WERI-Rb-1 (cell line): ENCODE results near the gene RERE.

Source experiments
- DNase-seq: peaks from one replicate; pipeline ENCODE4 v3.0.0-alpha.2; 2020
- H3K27ac ChIP-seq: fragments of 250-450 bp; sonication (Bioruptor Pico); 2 replicates; pipeline ENCODE4 v1.5.1; 2020; ENCODE audit warnings: mild to moderate bottlenecking, moderate library complexity
- H3K27me3 ChIP-seq: fragments of 250-450 bp; sonication (Bioruptor Pico); 2 replicates; pipeline ENCODE4 v1.5.1; 2021; ENCODE audit warnings: mild to moderate bottlenecking, low read depth, moderate library complexity; ENCODE audit not compliant: insufficient read depth, severe bottlenecking
- H3K36me3 ChIP-seq: fragments of 250-450 bp; sonication (Bioruptor Pico); 2 replicates; pipeline ENCODE4 v1.5.1; 2020; ENCODE audit warnings: mild to moderate bottlenecking, moderate library complexity
- H3K4me3 ChIP-seq: 2 replicates; pipeline ENCODE4 v1.5.1; 2011; ENCODE audit warnings: low read depth, mild to moderate bottlenecking, control low read depth, low read length
- H3K9me3 ChIP-seq: fragments of 250-450 bp; sonication (Bioruptor Pico); 2 replicates; pipeline ENCODE4 v1.5.1; 2021; ENCODE audit warnings: mild to moderate bottlenecking, moderate library complexity; ENCODE audit not compliant: severe bottlenecking
- TF ChIP-seq, protein P1 (sequence below): IDR thresholded peaks from 2 replicates; pipeline ENCODE4 v1.5.1; 2011; ENCODE audit warnings: low read depth, mild to moderate bottlenecking, control low read depth, inconsistent platforms, low read length

RERE gene

DNA sequence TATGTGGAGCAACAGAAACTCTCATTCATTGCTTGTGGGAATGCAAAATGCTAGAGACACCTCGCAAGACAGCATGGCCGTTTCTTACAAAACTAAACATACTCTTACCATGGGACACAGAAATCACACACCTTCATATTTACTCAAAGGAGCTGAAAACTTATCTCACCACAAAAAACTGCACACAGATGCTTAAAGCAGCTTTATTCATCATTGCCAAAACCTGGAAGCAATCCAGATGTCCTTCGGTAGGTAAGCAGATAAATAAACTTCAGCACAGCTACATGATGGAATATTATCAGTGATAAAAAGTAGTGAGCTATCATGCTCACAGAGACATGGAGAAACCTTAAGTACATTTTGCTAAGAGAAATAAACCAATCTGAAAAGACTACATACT is 124.3 kb downstream of the RERE start:
- H3K9me3 ChIP-seq: no peaks in the 10 kb centered on the region
- no peaks in the 10 kb centered on the region for H3K27me3 ChIP-seq
- no peak overlapping the region for H3K4me3 ChIP-seq
- TF ChIP-seq, protein P1, sequence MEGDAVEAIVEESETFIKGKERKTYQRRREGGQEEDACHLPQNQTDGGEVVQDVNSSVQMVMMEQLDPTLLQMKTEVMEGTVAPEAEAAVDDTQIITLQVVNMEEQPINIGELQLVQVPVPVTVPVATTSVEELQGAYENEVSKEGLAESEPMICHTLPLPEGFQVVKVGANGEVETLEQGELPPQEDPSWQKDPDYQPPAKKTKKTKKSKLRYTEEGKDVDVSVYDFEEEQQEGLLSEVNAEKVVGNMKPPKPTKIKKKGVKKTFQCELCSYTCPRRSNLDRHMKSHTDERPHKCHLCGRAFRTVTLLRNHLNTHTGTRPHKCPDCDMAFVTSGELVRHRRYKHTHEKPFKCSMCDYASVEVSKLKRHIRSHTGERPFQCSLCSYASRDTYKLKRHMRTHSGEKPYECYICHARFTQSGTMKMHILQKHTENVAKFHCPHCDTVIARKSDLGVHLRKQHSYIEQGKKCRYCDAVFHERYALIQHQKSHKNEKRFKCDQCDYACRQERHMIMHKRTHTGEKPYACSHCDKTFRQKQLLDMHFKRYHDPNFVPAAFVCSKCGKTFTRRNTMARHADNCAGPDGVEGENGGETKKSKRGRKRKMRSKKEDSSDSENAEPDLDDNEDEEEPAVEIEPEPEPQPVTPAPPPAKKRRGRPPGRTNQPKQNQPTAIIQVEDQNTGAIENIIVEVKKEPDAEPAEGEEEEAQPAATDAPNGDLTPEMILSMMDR: no peak
- no peak overlapping the region for H3K27ac ChIP-seq
- no peak for DNase-seq
- peaks cover 18% of the 10 kb centered on the region for H3K36me3 ChIP-seq

DNA sequence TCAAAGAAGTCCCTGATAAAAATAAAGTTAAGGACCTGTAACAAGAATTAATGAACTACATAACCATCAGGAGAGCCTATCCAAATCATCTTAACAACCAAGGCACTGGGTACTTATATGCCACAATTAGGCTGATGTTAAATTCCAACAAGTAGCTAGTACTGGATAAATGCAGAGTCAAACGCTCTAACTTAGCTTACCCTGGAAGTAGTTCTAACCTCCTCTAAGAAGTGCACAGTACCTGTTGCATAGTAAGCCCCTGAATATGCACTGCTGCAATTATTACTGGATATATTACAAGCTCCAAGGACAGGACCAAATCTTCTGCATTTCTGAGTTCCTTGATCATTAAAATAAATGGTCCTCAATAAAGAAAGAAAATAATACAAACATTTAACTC is 125.8 kb downstream of the RERE start:
- TF ChIP-seq, protein P1: no peak
- no peaks in the 10 kb centered on the region for H3K27me3 ChIP-seq
- peaks cover 18% of the 10 kb centered on the region for H3K36me3 ChIP-seq
- no peaks in the 10 kb centered on the region for H3K9me3 ChIP-seq
- H3K4me3 ChIP-seq: no peak overlapping the region
- DNase-seq: no peak
- no peak overlapping the region for H3K27ac ChIP-seq

DNA sequence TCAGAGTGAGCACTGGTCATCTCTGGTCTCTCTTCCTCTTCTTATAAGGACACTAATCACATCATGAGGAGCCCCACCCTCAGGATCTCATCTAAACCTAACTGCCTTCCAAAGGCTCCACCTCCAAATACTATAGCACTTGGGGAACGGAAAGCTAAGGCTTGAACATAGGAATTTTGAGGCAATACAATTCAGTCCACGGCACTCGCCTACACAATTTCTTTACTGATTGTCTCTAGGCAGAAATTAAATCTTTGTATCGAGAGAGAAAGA is 127.3 kb downstream of the RERE start:
- no peaks in the 10 kb centered on the region for H3K9me3 ChIP-seq

GRCh38 chr1:8689431-8690252 is 127.8 kb downstream of the RERE start:
- H3K9me3 ChIP-seq: no peaks in the 10 kb centered on the region
- H3K27me3 ChIP-seq: no peaks in the 10 kb centered on the region
- H3K36me3 ChIP-seq: peaks cover 15% of the 10 kb centered on the region
- DNase-seq: no peak
- H3K4me3 ChIP-seq: no peak overlapping the region
- TF ChIP-seq, protein P1: no peak
- H3K27ac ChIP-seq: 0 out of 2 replicates have a peak overlapping the region, but pooled peaks have one; percentile 4

More for the DNA sequence above, 127.3 kb downstream of the RERE start:
- no peak overlapping the region for H3K27ac ChIP-seq
- no peaks in the 10 kb centered on the region for H3K27me3 ChIP-seq
- H3K36me3 ChIP-seq: peaks cover 15% of the 10 kb centered on the region
- no peak overlapping the region for H3K4me3 ChIP-seq
- TF ChIP-seq, protein P1: no peak
- no peak for DNase-seq

DNA sequence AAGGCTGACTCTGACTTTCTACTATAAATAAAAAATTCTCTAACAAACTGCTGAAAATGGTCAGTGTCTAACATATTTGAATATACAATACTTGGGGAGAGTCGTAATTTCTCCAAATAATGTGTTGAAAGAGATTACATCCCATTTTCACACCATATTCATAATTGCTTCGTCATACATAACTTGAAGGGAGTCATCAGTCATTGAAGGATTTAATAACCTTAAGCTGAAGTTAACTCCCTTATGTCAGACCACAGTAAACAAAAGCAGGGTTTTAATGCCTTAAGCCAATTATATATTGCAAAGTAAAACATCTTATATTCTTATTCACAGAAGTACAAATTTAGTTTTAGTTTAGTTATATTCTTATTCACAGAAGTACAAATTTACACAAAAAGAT is 129.9 kb downstream of the RERE start:
- no peaks in the 10 kb centered on the region for H3K27me3 ChIP-seq
- TF ChIP-seq, protein P1: no peak
- peak overlapping the region; percentile 13 for H3K27ac ChIP-seq
- peaks cover 10% of the 10 kb centered on the region for H3K36me3 ChIP-seq
- H3K9me3 ChIP-seq: no peaks in the 10 kb centered on the region
- no peak for DNase-seq
- no peak overlapping the region for H3K4me3 ChIP-seq

GRCh38 chr1:8687039-8687438 is 130.4 kb downstream of the RERE start:
- DNase-seq: no peak
- Histone ChIP-seq H3K9me3 (no peaks in the 10 kb centered on the region), H3K27ac (peak overlapping the region; percentile 13), H3K27me3 (no peaks in the 10 kb centered on the region), H3K4me3 (no peak overlapping the region), H3K36me3 (peaks cover 10% of the 10 kb centered on the region)
- TF ChIP-seq, protein P1: no peak
